Endothelial cell of umbilical vein (primary cell): ENCODE results near the gene ANKS1B.

Experiments
- CTCF ChIP-seq, 2 donors: IDR thresholded peaks; 1 replicate in 1 of 2; 2 replicates in 1 of 2; pipeline ENCODE4 v1.5.1; 2011; ENCODE audit warnings: low read length in 2 of 2, mild to moderate bottlenecking in 2 of 2, moderate library complexity in 2 of 2, control low read depth in 1 of 2, inconsistent platforms in 1 of 2, low read depth in 1 of 2; ENCODE audit not compliant: insufficient read depth in 1 of 2; ENCODE audit errors: extremely low read depth in 1 of 2
- EZH2 ChIP-seq: IDR thresholded peaks from 2 replicates; pipeline ENCODE4 v1.6.1; 2012; ENCODE audit warnings: borderline replicate concordance, low read depth, mild to moderate bottlenecking, moderate library complexity, low read length, inconsistent platforms; ENCODE audit not compliant: severe bottlenecking
- GATA2 ChIP-seq: IDR thresholded peaks from 2 replicates; pipeline ENCODE4 v1.7.0; 2011; ENCODE audit warnings: low read depth, mild to moderate bottlenecking, moderate library complexity, mixed read lengths, low read length; ENCODE audit not compliant: insufficient read length, insufficient read depth
- MYC ChIP-seq: IDR thresholded peaks from one replicate; pipeline ENCODE4 v1.6.1; 2011; ENCODE audit warnings: mild to moderate bottlenecking, low read depth, low read length

GRCh38 chr12:99618657-99619056 is 366.1 kb downstream of the ANKS1B start:
- TF ChIP-seq CTCF (IDR thresholded peaks at IDR 0.05; ENCODE audit: extremely low read depth in 1 of 2, insufficient read depth in 1 of 2, low read depth in 1 of 2, low read length in 2 of 2) (no peak), GATA2 (no peak), EZH2 (no peak), MYC (no peak)
